Upper lobe of left lung (tissue), 4 donors: ENCODE data around the gene DEGS1.

Source experiments
- CTCF ChIP-seq, 6 experiments: fragments of 450-650 bp in 4 of 6; fragments of 200-600 bp in 2 of 6; sonication (generic) in 2 of 6; IDR thresholded peaks; one replicate each; pipeline ENCODE4 v1.5.1; 2016 to 2019; ENCODE audit warnings: antibody characterized with exemption in 6 of 6
- POLR2A ChIP-seq, 4 donors: fragments of 450-650 bp; IDR thresholded peaks; one replicate each; pipeline ENCODE4 v1.5.1; 2016 to 2017; ENCODE audit warnings: antibody characterized with exemption in 4 of 4, mild to moderate bottlenecking in 2 of 4

DNA sequence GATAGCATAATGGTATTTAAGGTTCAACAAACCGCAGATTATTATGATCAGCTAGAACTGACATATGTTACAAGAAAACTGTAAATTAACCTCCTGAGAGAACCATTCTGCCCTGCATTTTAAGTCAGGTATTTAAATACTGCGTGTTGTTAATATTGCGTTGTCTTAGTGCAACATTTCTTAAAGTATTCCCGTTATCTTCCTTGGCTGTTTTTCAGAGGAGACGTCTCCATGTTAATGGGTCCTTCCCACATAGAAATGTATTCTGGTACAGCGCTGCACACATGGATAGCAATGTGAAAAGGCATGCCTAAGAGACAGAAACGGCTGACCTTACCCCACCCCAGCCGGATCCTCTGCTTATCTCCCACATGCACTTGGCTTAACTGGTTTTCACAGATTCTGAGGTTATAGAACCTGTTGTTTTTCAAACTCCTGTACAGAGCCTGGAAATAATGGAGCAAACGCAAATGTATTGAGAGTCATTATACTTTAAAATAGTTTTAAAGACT lies 22.8 kb upstream of the DEGS1 start:
- TF ChIP-seq CTCF (IDR thresholded peaks at IDR 0.05), result no peak
- TF ChIP-seq POLR2A (IDR thresholded peaks at IDR 0.05), result no peak
